ENCODE measurements around the gene HNRNPL. TPM values are rescaled to one million over a fixed set of nuclear protein-coding genes. Genes with fewer than 3 reads are reported as not detected.
"Not testable (repeated sequence)": the region's sequence is repeated elsewhere in the genome, so short reads cannot be mapped to it uniquely, and the experiment has no call there.

The HNRNPL gene
- total RNA-seq, 1 experiment from 2014 or later = 443 TPM

- no peak overlapping the region for H3K27ac ChIP-seq
- H3F3A ChIP-seq (ENCODE audit: insufficient read depth, low read depth) = peaks cover 4% of the 10 kb centered on the region; the same call in 1 of the 2 replicates
- no peaks in the 10 kb centered on the region for H3K27me3 ChIP-seq (ENCODE audit: insufficient read depth, low read depth)
- no TSS peak for BruUV-seq (replicated peaks)
- TF ChIP-seq, protein P1, sequence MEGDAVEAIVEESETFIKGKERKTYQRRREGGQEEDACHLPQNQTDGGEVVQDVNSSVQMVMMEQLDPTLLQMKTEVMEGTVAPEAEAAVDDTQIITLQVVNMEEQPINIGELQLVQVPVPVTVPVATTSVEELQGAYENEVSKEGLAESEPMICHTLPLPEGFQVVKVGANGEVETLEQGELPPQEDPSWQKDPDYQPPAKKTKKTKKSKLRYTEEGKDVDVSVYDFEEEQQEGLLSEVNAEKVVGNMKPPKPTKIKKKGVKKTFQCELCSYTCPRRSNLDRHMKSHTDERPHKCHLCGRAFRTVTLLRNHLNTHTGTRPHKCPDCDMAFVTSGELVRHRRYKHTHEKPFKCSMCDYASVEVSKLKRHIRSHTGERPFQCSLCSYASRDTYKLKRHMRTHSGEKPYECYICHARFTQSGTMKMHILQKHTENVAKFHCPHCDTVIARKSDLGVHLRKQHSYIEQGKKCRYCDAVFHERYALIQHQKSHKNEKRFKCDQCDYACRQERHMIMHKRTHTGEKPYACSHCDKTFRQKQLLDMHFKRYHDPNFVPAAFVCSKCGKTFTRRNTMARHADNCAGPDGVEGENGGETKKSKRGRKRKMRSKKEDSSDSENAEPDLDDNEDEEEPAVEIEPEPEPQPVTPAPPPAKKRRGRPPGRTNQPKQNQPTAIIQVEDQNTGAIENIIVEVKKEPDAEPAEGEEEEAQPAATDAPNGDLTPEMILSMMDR (conservative IDR thresholded peaks at IDR 0.05) = no peak
- no peak for TF ChIP-seq EZH2 (IDR thresholded peaks at IDR 0.05; ENCODE audit: low read depth)
- DNase-seq = no peak
- POLR2A ChIA-PET (ENCODE audit: unreplicated experiment) = no interaction called here
- no peaks in the 10 kb centered on the region for H3K9me3 ChIP-seq (ENCODE audit: insufficient read depth, low read depth)
- CTCF ChIA-PET = no interaction called here
- no peak overlapping the region for H3K4me2 ChIP-seq
- H3K9me2 ChIP-seq (ENCODE audit: insufficient read depth) = no peaks in the 10 kb centered on the region
- H3K4me1 ChIP-seq (replicated peaks; ENCODE audit: insufficient read depth) = peaks cover 8% of the 10 kb centered on the region; the same call in 1 of the 2 replicates
- no peak overlapping the region for H3K4me3 ChIP-seq
- intact Hi-C loops (cut with micrococcal nuclease; ENCODE audit: unreplicated experiment) = no loop called here
- no peaks in the 10 kb centered on the region for H3K36me3 ChIP-seq (ENCODE audit: low read depth)
- no peaks in the 10 kb centered on the region for H3K79me2 ChIP-seq (ENCODE audit: low read depth)
- H2AFZ ChIP-seq = no peak overlapping the region
- H4K20me1 ChIP-seq (ENCODE audit: insufficient read depth) = no peaks in the 10 kb centered on the region
Observed at GRCh38 chr19:38817081-38817480, 32.7 kb downstream of the HNRNPL start.

DNA sequence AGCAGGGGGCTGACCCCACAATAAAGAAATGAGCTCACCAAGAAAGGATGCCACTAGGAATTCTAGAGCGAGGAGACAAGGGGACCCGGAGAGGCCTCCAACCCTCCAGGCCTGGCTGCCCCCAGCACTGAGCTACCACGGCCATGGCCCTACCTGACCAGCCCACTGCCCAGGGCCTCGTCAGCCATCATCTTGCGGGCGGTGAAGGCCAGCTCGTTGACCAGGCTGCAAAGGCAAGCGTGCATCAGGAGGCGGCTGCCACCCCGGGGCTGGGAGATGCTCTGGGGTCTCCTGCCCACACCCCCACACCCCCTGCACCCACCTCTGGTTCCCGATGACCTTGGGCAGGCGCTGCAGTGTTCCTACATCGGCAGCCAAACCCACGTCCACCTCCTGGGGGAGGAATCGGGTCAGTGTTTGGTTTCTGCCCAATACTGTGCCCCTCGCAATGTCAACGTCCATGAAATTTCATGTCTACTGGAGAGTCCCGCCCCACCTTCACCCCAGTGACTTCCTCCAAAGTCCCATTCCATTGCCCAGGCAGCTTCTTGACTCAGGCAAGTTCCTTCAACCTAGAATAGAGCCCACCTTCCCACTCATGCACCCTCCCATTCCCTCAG lies 33.5 kb downstream of the HNRNPL start:
- no peaks in the 10 kb centered on the region for H3K9me2 ChIP-seq (ENCODE audit: insufficient read depth)
- ChIA-PET POLR2A (ENCODE audit: unreplicated experiment) (interaction anchor here (0.6 kb wide), 1 partner anchor 9 kb away, joined by 8 read pairs; no protein-coding TSS in a partner anchor), CTCF (no interaction called here)
- no peak overlapping the region for H2AFZ ChIP-seq
- no peaks in the 10 kb centered on the region for H3K36me3 ChIP-seq (ENCODE audit: low read depth)
- peaks cover 4% of the 10 kb centered on the region; the same call in 1 of the 2 replicates for H3F3A ChIP-seq (ENCODE audit: insufficient read depth, low read depth)
- DNase-seq = no peak
- no peak overlapping the region for H3K4me3 ChIP-seq
- TF ChIP-seq, protein P1 (conservative IDR thresholded peaks at IDR 0.05) = no peak
- no peak for TF ChIP-seq EZH2 (IDR thresholded peaks at IDR 0.05; ENCODE audit: low read depth)
- H3K9me3 ChIP-seq (ENCODE audit: insufficient read depth, low read depth) = no peaks in the 10 kb centered on the region
- no peaks in the 10 kb centered on the region for H3K79me2 ChIP-seq (ENCODE audit: low read depth)
- H4K20me1 ChIP-seq (ENCODE audit: insufficient read depth) = no peaks in the 10 kb centered on the region
- intact Hi-C loops (cut with micrococcal nuclease; ENCODE audit: unreplicated experiment) = no loop called here
- BruUV-seq (replicated peaks) = no TSS peak
- H3K27me3 ChIP-seq (ENCODE audit: insufficient read depth, low read depth) = no peaks in the 10 kb centered on the region
- H3K4me1 ChIP-seq (replicated peaks; ENCODE audit: insufficient read depth) = peaks cover 8% of the 10 kb centered on the region; the same call in 1 of the 2 replicates
- H3K27ac ChIP-seq = no peak overlapping the region
- no peak overlapping the region for H3K4me2 ChIP-seq

DNA sequence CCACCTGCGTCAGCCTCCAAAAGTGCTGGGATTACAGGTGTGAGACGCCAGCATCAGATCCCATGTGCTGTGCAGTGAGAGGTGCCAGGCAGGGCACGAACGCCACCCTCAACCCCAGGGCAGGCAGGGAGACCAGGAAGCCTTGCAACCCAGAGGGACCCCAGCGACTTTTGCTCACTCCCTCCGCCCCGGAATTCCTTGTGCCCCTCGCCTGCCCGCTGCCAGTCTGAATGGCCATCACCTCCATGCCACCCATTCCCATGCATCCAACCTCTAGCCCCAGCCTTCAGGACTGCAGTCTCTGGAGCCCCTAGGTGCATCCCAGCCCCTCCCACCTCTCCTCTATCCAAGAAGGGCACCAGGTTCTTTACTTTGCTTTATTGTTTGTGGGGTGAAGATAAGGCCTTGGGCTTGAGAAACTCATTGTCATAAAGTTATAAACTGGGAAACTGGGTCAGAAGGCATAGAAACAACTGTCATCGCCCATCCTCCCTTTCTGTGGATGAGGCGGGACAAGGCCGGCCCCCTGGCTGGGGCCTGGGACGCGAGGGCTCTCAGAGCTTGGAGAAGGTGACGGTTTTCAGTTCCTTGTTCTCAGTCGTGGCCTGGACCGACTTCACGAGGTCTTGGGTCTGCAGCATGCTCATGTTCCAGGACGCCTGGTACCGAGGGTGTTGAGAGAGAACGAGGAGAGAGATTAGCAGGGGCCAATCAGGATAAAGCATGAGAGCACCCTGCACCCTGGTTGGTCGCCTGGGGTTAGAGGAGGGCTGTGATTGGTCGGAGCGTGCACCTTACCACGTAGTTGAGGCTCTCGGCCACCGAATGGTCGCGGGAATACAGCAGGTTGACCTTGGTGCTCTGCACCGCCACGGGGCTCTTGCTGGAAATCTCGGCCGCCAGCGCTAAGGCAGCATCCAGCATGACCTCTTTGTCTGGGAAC lies 34.5 kb downstream of the HNRNPL start:
- H3K36me3 ChIP-seq (ENCODE audit: low read depth) = no peaks in the 10 kb centered on the region
- H2AFZ ChIP-seq = no peak overlapping the region
- CTCF ChIA-PET = no interaction called here
- no peak overlapping the region for H3K4me3 ChIP-seq
- no peak overlapping the region for H3K27ac ChIP-seq
- H3K9me2 ChIP-seq (ENCODE audit: insufficient read depth) = no peaks in the 10 kb centered on the region
- no peaks in the 10 kb centered on the region for H3K27me3 ChIP-seq (ENCODE audit: insufficient read depth, low read depth)
- no peak overlapping the region for H3K4me2 ChIP-seq
- H4K20me1 ChIP-seq (ENCODE audit: insufficient read depth) = no peaks in the 10 kb centered on the region
- peaks cover 8% of the 10 kb centered on the region; the same call in 1 of the 2 replicates for H3K4me1 ChIP-seq (replicated peaks; ENCODE audit: insufficient read depth)
- peaks cover 4% of the 10 kb centered on the region; the same call in 1 of the 2 replicates for H3F3A ChIP-seq (ENCODE audit: insufficient read depth, low read depth)
- no peaks in the 10 kb centered on the region for H3K9me3 ChIP-seq (ENCODE audit: insufficient read depth, low read depth)
- TF ChIP-seq EZH2 (IDR thresholded peaks at IDR 0.05; ENCODE audit: low read depth) = no peak
- TF ChIP-seq, protein P1 (conservative IDR thresholded peaks at IDR 0.05) = no peak
- BruUV-seq (replicated peaks) = TSS peak; percentile 47
- POLR2A ChIA-PET (ENCODE audit: unreplicated experiment) = no interaction called here
- no peaks in the 10 kb centered on the region for H3K79me2 ChIP-seq (ENCODE audit: low read depth)
- intact Hi-C loops (cut with micrococcal nuclease; ENCODE audit: unreplicated experiment) = no loop called here
- peak in 1 of 2 experiments; percentile 33 for DNase-seq

GRCh38 chr19:38813932-38814331 lies 35.9 kb downstream of the HNRNPL start:
- H3F3A ChIP-seq (ENCODE audit: insufficient read depth, low read depth); POLR2A ChIA-PET (ENCODE audit: unreplicated experiment); H3K9me3 ChIP-seq (ENCODE audit: insufficient read depth, low read depth); H2AFZ ChIP-seq; H4K20me1 ChIP-seq (ENCODE audit: insufficient read depth); H3K9me2 ChIP-seq (ENCODE audit: insufficient read depth); BruUV-seq (replicated peaks); H3K36me3 ChIP-seq (ENCODE audit: low read depth); H3K27ac ChIP-seq; DNase-seq; H3K4me3 ChIP-seq; intact Hi-C loops (cut with micrococcal nuclease; ENCODE audit: unreplicated experiment); H3K79me2 ChIP-seq (ENCODE audit: low read depth); H3K27me3 ChIP-seq (ENCODE audit: insufficient read depth, low read depth); H3K4me1 ChIP-seq (replicated peaks; ENCODE audit: insufficient read depth); H3K4me2 ChIP-seq: not testable (repeated sequence)
- CTCF ChIA-PET = interaction anchor here (0.7 kb wide), 1 partner anchor 81 kb away, joined by 6 read pairs; no protein-coding TSS in a partner anchor

Data from PC-9 (cell line).